ENCODE measurements around the gene FAM3A. TPM values are rescaled to one million over a fixed set of nuclear protein-coding genes. Genes with fewer than 3 reads are reported as not detected.

Gene FAM3A
- total RNA-seq, 1 donor from 2014 or later: 36.5 TPM

DNA sequence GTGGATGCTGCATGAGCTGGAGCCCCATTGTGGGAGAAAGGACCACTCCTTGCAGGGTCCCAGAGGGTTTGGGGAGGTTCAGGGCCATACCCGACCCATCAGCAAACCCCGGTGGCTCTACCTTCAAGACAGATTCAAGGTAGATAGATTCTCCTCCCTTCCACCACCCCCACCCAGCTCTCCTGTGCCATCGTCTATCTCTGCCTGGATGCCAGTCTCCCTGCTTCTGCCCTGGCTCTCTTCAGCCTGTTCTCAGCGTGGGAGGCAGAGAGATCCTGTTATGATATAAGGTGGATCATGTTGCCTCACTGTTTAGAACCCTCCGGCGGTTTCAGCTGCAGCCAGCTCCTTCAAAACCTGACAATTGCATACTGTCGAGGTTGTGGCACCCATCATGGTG is 42.3 kb downstream of the FAM3A start:
- Mint-ChIP-seq H3K9me3 (ENCODE audit: low read depth) (no peaks in the 10 kb centered on the region), H3K4me1 (ENCODE audit: low read depth) (peaks cover 4% of the 10 kb centered on the region), H3K36me3 (ENCODE audit: low read depth) (peaks cover 19% of the 10 kb centered on the region), H3K4me3 (ENCODE audit: unreplicated experiment) (no peak overlapping the region), H3K27ac (ENCODE audit: unreplicated experiment) (peak overlapping the region; percentile 14), H3K27me3 (ENCODE audit: low read depth) (no peaks in the 10 kb centered on the region)
- TF ChIP-seq CTCF (IDR thresholded peaks at IDR 0.05): no peak
- no peak for DNase-seq (ENCODE audit: low spot score)

DNA sequence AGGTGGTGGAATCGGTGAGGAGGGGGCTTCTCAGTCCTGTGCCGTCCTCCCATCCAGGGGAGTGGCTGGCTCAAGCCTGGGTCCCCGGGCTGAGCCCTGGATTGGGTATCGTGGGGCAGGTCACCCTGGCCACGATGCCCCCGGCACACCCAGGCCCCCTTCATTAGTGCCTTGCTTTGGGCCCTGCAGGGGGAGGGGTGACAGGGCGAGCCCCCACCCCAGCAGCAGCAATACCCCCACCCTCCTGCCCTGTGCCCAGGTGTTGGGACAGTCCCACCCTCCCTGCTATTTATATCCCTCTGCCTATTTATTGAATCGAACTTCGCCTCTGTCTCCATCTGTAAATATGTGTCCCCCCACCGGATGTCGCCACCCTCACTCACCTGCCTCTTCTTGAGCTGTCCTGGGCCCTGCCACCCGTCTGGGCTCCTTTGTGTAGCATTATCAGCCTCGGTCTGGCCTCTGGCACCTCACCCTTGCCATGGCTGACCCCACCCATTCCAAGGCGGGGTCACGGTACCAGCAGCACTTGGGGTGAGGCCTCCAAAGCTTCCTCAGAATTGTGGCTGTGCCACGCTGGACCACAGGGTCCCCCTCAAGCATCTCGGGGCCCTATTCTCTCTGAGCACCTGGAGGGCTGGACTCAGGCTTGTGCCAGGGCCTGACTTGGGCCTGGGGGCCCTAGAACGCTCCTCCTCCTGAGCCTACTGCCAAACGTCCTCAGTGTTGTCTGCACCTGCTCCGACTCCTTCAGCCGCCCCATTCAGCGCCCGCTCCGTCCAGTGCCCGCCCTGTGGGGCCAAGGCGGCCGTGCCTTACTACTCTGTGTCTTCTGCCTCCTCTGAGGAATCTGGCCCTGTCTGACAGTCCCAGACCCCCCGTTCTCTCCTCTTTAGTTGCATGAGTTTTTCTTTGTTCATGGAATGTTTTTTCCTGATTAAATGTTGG is 43.1 kb downstream of the FAM3A start:
- H3K9me3 Mint-ChIP-seq (ENCODE audit: low read depth): no peaks in the 10 kb centered on the region
- peaks cover 19% of the 10 kb centered on the region for H3K36me3 Mint-ChIP-seq (ENCODE audit: low read depth)
- H3K4me1 Mint-ChIP-seq (ENCODE audit: low read depth): peaks cover 4% of the 10 kb centered on the region
- H3K27me3 Mint-ChIP-seq (ENCODE audit: low read depth): no peaks in the 10 kb centered on the region
- no peak for DNase-seq (ENCODE audit: low spot score)
- H3K27ac Mint-ChIP-seq (ENCODE audit: unreplicated experiment): no peak overlapping the region
- TF ChIP-seq CTCF (IDR thresholded peaks at IDR 0.05): no peak
- no peak overlapping the region for H3K4me3 Mint-ChIP-seq (ENCODE audit: unreplicated experiment)

DNA sequence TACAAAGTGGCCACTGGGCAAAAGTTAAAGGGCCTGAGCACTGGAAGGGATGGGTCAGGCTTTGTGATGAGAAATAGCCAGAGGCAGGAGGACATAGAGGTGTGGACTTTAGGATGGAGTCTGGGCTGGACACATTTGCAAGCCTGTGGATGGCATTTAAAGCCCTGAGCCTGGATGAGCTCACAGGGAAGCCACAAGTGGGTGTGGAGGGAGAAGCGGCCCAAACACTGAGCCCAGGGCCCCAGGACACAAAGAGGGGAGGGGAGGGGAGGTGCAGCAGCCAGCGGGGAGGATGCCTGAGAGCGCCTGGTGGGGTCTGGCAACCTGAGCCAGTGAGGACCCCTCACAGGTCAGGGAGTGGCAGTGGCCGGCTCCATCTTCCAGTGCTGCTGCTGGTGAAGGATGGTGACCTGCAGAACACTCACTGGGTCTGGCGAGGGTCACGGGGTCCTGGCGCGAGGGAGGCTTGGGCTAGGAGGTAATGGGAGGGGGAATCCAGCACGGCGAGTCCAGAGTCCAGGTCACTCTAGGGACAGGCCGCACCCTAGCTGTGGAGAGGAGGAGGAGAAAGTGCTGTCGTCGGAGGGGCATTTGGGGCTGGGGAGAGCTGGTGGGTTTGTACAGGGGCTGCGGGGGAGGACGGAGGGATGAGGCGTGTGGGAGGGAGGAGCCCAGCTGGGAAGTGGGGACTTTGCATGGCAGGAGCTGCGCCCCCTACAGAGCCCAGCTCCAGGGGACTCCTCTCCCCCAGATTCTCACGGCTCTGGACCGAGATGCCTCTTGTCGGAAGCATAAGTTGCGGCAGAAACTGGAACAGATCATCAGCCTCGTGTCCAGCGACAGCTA is 44.0 kb downstream of the FAM3A start:
- Mint-ChIP-seq H3K4me1 (ENCODE audit: low read depth) (no peaks in the 10 kb centered on the region), H3K27ac (ENCODE audit: unreplicated experiment) (no peak overlapping the region), H3K9me3 (ENCODE audit: low read depth) (no peaks in the 10 kb centered on the region), H3K36me3 (ENCODE audit: low read depth) (peaks cover 19% of the 10 kb centered on the region), H3K27me3 (ENCODE audit: low read depth) (no peaks in the 10 kb centered on the region), H3K4me3 (ENCODE audit: unreplicated experiment) (no peak overlapping the region)
- TF ChIP-seq CTCF (IDR thresholded peaks at IDR 0.05): no peak
- no peak for DNase-seq (ENCODE audit: low spot score)

DNA sequence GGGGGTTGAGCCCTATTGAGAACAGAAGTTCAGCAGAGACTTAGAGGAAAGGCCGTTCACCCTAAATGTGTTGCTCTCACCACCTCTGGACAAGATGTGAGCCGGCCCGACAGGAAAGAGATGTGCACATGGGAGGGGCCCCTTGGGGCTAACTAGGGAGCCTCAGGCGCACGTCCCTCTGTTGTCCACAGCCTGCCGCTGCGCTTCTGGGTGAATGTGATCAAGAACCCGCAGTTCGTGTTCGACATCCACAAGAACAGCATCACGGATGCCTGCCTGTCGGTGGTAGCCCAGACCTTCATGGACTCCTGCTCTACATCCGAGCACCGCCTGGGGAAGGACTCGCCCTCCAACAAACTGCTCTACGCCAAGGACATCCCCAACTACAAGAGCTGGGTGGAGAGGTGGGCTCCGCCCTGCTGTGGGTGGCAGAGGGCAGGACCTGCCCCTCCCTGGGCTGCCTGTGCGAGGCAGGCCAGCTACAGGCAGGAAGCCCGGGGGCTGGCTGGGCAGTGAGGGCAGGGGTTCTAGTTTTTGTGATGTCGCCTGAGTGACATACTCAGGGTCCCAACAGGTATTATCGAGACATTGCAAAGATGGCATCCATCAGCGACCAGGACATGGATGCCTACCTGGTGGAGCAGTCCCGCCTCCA is 45.0 kb downstream of the FAM3A start:
- Mint-ChIP-seq H3K9me3 (ENCODE audit: low read depth) (no peaks in the 10 kb centered on the region), H3K27me3 (ENCODE audit: low read depth) (no peaks in the 10 kb centered on the region), H3K36me3 (ENCODE audit: low read depth) (peaks cover 19% of the 10 kb centered on the region), H3K4me1 (ENCODE audit: low read depth) (no peaks in the 10 kb centered on the region), H3K27ac (ENCODE audit: unreplicated experiment) (no peak overlapping the region), H3K4me3 (ENCODE audit: unreplicated experiment) (no peak overlapping the region)
- DNase-seq (ENCODE audit: low spot score): no peak
- no peak for TF ChIP-seq CTCF (IDR thresholded peaks at IDR 0.05)

DNA sequence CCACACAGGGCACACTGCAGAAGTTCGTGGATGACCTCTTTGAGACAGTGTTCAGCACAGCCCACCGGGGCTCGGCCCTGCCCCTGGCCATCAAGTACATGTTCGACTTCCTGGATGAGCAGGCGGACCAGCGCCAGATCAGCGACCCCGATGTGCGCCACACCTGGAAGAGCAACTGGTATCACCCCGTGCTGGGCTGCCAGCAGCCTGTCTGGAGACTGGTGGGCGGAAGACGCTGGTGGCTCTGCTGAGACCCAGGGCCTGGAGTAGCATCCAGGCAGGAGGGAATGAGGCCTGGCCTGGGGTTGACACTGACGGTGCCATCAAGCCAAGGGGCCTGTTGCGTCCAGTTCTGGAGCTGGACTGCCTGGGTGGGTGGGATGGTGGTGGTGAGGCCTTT is 45.6 kb downstream of the FAM3A start:
- no peak for TF ChIP-seq CTCF (IDR thresholded peaks at IDR 0.05)
- no peak for DNase-seq (ENCODE audit: low spot score)
- Mint-ChIP-seq H3K4me1 (ENCODE audit: low read depth) (no peaks in the 10 kb centered on the region), H3K36me3 (ENCODE audit: low read depth) (peaks cover 19% of the 10 kb centered on the region), H3K27me3 (ENCODE audit: low read depth) (no peaks in the 10 kb centered on the region), H3K4me3 (ENCODE audit: unreplicated experiment) (no peak overlapping the region), H3K27ac (ENCODE audit: unreplicated experiment) (no peak overlapping the region), H3K9me3 (ENCODE audit: low read depth) (no peaks in the 10 kb centered on the region)
